Peyer's patch (tissue), 4 donors: ENCODE data around the gene CFAP73.

ENCODE experiments used
- POLR2A ChIP-seq, 2 donors: fragments of 450-650 bp; IDR thresholded peaks; one replicate each; pipeline ENCODE4 v1.5.1; 2017; ENCODE audit warnings: antibody characterized with exemption in 2 of 2, mild to moderate bottlenecking in 2 of 2, moderate library complexity in 2 of 2
- TF ChIP-seq, protein P1 (sequence below), 6 experiments: fragments of 450-650 bp in 4 of 6; fragments of 200-600 bp in 2 of 6; sonication (generic) in 1 of 6; IDR thresholded peaks; one replicate each; pipeline ENCODE4 v1.5.1; 2017 to 2019; ENCODE audit warnings: antibody characterized with exemption in 6 of 6, mild to moderate bottlenecking in 3 of 6, moderate library complexity in 1 of 6

DNA sequence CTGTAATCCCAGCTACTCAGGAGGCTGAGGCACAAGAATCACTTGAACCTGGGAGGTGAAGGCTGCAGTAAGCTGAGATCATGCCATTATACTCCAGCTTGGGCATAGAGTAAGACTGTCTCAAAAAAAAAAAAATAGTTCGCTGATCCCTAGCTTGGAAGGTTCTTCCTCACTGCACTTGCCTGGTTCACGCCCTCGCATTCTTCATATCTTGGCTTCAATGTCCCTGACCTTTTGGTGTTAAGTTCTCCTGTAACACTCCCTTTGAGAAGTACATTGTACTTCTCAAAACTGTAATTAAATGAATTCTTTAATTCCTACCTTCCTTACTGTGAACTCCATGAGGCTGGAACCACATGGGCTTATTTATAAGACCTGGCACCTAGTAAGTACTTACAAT, 55.3 kb downstream of the CFAP73 start:
- TF ChIP-seq, protein P1, sequence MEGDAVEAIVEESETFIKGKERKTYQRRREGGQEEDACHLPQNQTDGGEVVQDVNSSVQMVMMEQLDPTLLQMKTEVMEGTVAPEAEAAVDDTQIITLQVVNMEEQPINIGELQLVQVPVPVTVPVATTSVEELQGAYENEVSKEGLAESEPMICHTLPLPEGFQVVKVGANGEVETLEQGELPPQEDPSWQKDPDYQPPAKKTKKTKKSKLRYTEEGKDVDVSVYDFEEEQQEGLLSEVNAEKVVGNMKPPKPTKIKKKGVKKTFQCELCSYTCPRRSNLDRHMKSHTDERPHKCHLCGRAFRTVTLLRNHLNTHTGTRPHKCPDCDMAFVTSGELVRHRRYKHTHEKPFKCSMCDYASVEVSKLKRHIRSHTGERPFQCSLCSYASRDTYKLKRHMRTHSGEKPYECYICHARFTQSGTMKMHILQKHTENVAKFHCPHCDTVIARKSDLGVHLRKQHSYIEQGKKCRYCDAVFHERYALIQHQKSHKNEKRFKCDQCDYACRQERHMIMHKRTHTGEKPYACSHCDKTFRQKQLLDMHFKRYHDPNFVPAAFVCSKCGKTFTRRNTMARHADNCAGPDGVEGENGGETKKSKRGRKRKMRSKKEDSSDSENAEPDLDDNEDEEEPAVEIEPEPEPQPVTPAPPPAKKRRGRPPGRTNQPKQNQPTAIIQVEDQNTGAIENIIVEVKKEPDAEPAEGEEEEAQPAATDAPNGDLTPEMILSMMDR (IDR thresholded peaks at IDR 0.05): no peak
- TF ChIP-seq POLR2A (IDR thresholded peaks at IDR 0.05): no peak
